Measurements from ENCODE around the gene RFX2.
A peak's percentile ranks its signal among the peaks of the same experiment; 100 is the strongest.

DNA sequence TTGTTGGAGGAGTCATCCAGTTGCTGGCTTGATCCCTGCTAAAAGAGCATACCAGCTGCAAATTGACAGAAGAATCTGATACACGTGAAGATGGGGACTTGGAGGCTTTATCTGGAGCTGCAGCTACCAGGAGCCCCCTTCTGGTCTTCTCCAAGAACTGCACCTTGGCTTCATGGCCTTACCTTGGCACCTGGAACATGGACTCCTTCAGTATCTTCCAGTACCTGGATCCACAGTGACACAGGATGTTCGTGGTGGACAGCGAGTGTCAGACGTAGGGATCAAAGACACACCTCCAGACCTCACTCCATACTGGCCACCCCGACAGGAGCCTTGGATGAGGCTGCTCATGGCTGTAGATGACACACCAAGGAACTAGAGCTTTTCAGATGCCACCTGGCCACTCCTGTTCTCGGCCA, 15.3 kb upstream of the RFX2 start:
- TF ChIP-seq, protein P1, sequence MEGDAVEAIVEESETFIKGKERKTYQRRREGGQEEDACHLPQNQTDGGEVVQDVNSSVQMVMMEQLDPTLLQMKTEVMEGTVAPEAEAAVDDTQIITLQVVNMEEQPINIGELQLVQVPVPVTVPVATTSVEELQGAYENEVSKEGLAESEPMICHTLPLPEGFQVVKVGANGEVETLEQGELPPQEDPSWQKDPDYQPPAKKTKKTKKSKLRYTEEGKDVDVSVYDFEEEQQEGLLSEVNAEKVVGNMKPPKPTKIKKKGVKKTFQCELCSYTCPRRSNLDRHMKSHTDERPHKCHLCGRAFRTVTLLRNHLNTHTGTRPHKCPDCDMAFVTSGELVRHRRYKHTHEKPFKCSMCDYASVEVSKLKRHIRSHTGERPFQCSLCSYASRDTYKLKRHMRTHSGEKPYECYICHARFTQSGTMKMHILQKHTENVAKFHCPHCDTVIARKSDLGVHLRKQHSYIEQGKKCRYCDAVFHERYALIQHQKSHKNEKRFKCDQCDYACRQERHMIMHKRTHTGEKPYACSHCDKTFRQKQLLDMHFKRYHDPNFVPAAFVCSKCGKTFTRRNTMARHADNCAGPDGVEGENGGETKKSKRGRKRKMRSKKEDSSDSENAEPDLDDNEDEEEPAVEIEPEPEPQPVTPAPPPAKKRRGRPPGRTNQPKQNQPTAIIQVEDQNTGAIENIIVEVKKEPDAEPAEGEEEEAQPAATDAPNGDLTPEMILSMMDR (IDR thresholded peaks at IDR 0.05) = peak; percentile 49 to 88 (median 84)
- TF ChIP-seq POLR2A (IDR thresholded peaks at IDR 0.05) = no peak

Data from body of pancreas (tissue), 4 donors.